ENCODE results near the gene SEC14L1. TPM values are rescaled to one million over a fixed set of nuclear protein-coding genes. Genes with fewer than 3 reads are reported as not detected.

SEC14L1 gene
- total RNA-seq, 1 experiment from 2014 or later, result 58.6 TPM

DNA sequence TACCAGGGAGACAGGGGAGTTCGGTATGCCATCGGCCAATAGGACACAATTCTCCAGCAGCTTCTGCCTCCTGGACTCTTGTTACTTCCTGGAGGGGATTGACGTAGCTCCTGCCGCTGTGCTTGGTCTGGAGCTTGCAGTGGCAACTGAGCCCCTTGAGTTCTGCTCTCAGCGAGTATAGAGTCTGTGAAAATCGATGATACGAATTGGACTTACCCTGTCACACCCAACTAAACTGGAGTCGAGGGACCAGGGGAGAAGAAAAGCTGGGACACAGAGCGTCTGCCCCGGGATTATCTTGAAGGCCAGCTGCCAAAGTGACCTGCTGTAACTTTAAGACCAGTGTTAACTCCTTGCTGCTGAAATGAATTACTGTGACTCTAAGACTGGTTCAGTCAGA lies 22.2 kb downstream of the SEC14L1 start:
- WGBS (ENCODE audit: extremely low coverage, insufficient read length, low lambda C conversion rate), result no CpG with 5 or more reads among the region's 10 CpGs
- H3K23ac ChIP-seq (ENCODE audit: insufficient read length, low read depth, low read length), result no peak overlapping the region
- no peak overlapping the region for H3K4me2 ChIP-seq (ENCODE audit: insufficient read depth, insufficient read length, low read length)
- no peak overlapping the region for H2BK120ac ChIP-seq (ENCODE audit: low read depth, low read length, poor library complexity, severe bottlenecking)
- Mint-ChIP-seq H3K9me3 (peaks cover 14 to 15% of the 10 kb centered on the region in 2 experiments), H3K36me3 (ENCODE audit: insufficient read depth in 1 of 3, low read depth in 3 of 3) (peaks cover 12 to 17% (median 17%) of the 10 kb centered on the region in 3 experiments), H3K27me3 (ENCODE audit: low read depth) (no peaks in the 10 kb centered on the region), H3K27ac (0 out of 7 replicates have a peak overlapping the region, but pooled peaks of 1 of the 3 experiments have one; percentile 46), H3K4me1 (peaks cover 42% of the 10 kb centered on the region in 2 experiments), H3K4me3 (no peak overlapping the region)
- H4K5ac ChIP-seq (ENCODE audit: insufficient read length, low read depth, low read length), result no peak overlapping the region
- TF ChIP-seq, protein P1, sequence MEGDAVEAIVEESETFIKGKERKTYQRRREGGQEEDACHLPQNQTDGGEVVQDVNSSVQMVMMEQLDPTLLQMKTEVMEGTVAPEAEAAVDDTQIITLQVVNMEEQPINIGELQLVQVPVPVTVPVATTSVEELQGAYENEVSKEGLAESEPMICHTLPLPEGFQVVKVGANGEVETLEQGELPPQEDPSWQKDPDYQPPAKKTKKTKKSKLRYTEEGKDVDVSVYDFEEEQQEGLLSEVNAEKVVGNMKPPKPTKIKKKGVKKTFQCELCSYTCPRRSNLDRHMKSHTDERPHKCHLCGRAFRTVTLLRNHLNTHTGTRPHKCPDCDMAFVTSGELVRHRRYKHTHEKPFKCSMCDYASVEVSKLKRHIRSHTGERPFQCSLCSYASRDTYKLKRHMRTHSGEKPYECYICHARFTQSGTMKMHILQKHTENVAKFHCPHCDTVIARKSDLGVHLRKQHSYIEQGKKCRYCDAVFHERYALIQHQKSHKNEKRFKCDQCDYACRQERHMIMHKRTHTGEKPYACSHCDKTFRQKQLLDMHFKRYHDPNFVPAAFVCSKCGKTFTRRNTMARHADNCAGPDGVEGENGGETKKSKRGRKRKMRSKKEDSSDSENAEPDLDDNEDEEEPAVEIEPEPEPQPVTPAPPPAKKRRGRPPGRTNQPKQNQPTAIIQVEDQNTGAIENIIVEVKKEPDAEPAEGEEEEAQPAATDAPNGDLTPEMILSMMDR (conservative IDR thresholded peaks at IDR 0.05), result no peak
- no peak overlapping the region for H2BK15ac ChIP-seq (ENCODE audit: low read depth, low read length)
- no peaks in the 10 kb centered on the region for H4K20me1 ChIP-seq (ENCODE audit: control insufficient read depth, insufficient read depth, insufficient read length)
- no peak overlapping the region for H3K56ac ChIP-seq (ENCODE audit: insufficient read length, low read depth, low read length)
- H2BK12ac ChIP-seq (ENCODE audit: insufficient read length, low read depth, low read length), result no peak overlapping the region
- H3K9ac ChIP-seq (ENCODE audit: extremely low read depth, insufficient read length, low read length), result no peak overlapping the region
- no peaks in the 10 kb centered on the region for H3K23me2 ChIP-seq (ENCODE audit: insufficient read length, low read depth, low read length, poor library complexity, severe bottlenecking)
- no peak overlapping the region for H3K27ac ChIP-seq (ENCODE audit: insufficient read length, low read depth, low read length)
- H4K91ac ChIP-seq (ENCODE audit: insufficient read length, low read depth, low read length), result no peak overlapping the region
- no peak overlapping the region for H2BK20ac ChIP-seq (ENCODE audit: low read depth, low read length, poor library complexity, severe bottlenecking)
- H3K9me3 ChIP-seq (ENCODE audit: control insufficient read depth, low read depth, low read length), result peaks cover 6% of the 10 kb centered on the region
- no peak overlapping the region for H2AK5ac ChIP-seq (ENCODE audit: insufficient read length, low read length)
- H3K4me1 ChIP-seq (ENCODE audit: insufficient read depth, low read length), result peaks cover 9% of the 10 kb centered on the region
- DNase-seq, result no peak
- no peak overlapping the region for H3K4ac ChIP-seq (ENCODE audit: low read depth, low read length)
- peaks cover 2% of the 10 kb centered on the region; the same call in 1 of the 2 replicates for H3K79me2 ChIP-seq (ENCODE audit: insufficient read depth, low read length)
- H2BK5ac ChIP-seq (ENCODE audit: insufficient read length, low read length), result no peak overlapping the region
- no peaks in the 10 kb centered on the region for H3K27me3 ChIP-seq (ENCODE audit: insufficient read depth, low read length)
- H3K18ac ChIP-seq (ENCODE audit: insufficient read length, low read depth, low read length), result no peak overlapping the region
- H3K79me1 ChIP-seq (ENCODE audit: insufficient read depth, low read depth, low read length, poor library complexity, severe bottlenecking), result no peaks in the 10 kb centered on the region
- no peak overlapping the region for H4K8ac ChIP-seq (replicated peaks; ENCODE audit: insufficient read length, low read depth, low read length)
- H2AFZ ChIP-seq (ENCODE audit: low read length), result no peak overlapping the region
- no peak overlapping the region for H3K14ac ChIP-seq (ENCODE audit: insufficient read depth, low read length)
- no peak overlapping the region for H3T11ph ChIP-seq (ENCODE audit: low read length)
